HEK293 (cell line): ENCODE measurements around the gene TRMT1.

ENCODE experiments used
- GLIS1 ChIP-seq: fragments of 450-650 bp; formaldehyde crosslinking; IDR thresholded peaks from 2 replicates; pipeline ENCODE4 v1.5.1; 2016; ENCODE audit warnings: missing biosample characterization, missing genetic modification characterization
- KLF8 ChIP-seq: fragments of 450-650 bp; formaldehyde crosslinking; IDR thresholded peaks from 2 replicates; pipeline ENCODE4 v1.5.1; 2016; ENCODE audit warnings: missing biosample characterization, missing genetic modification characterization
- OSR2 ChIP-seq: fragments of 450-650 bp; formaldehyde crosslinking; IDR thresholded peaks from 2 replicates; pipeline ENCODE4 v1.5.1; 2016; ENCODE audit warnings: missing biosample characterization, missing genetic modification characterization
- SCRT2 ChIP-seq: fragments of 450-650 bp; formaldehyde crosslinking; IDR thresholded peaks from 2 replicates; pipeline ENCODE4 v1.5.1; 2016; ENCODE audit warnings: missing biosample characterization, missing genetic modification characterization
- SP2 ChIP-seq: fragments of 450-650 bp; formaldehyde crosslinking; IDR thresholded peaks from 2 replicates; pipeline ENCODE4 v1.5.1; 2016; ENCODE audit warnings: missing biosample characterization, missing genetic modification characterization
- ZBTB20 ChIP-seq: fragments of 450-650 bp; formaldehyde crosslinking; IDR thresholded peaks from 2 replicates; pipeline ENCODE4 v1.5.1; 2016; ENCODE audit warnings: missing biosample characterization, missing genetic modification characterization
- ZBTB21 ChIP-seq: fragments of 450-650 bp; formaldehyde crosslinking; IDR thresholded peaks from 2 replicates; pipeline ENCODE4 v1.5.1; 2017; ENCODE audit warnings: missing biosample characterization, missing genetic modification characterization
- ZBTB8A ChIP-seq: fragments of 450-650 bp; formaldehyde crosslinking; IDR thresholded peaks from 2 replicates; pipeline ENCODE4 v1.5.1; 2016; ENCODE audit warnings: missing biosample characterization, missing genetic modification characterization
- ZNF138 ChIP-seq: fragments of 450-650 bp; formaldehyde crosslinking; IDR thresholded peaks from 2 replicates; pipeline ENCODE4 v1.5.1; 2016; ENCODE audit warnings: missing biosample characterization, missing genetic modification characterization, borderline replicate concordance
- ZNF157 ChIP-seq: fragments of 450-650 bp; formaldehyde crosslinking; IDR thresholded peaks from 2 replicates; pipeline ENCODE4 v1.5.1; 2016; ENCODE audit warnings: missing biosample characterization, missing genetic modification characterization
- ZNF24 ChIP-seq: fragments of 450-650 bp; formaldehyde crosslinking; IDR thresholded peaks from 2 replicates; pipeline ENCODE4 v1.5.1; 2016; ENCODE audit warnings: missing biosample characterization, missing genetic modification characterization
- ZNF37A ChIP-seq: fragments of 450-650 bp; IDR thresholded peaks from 2 replicates; pipeline ENCODE4 v1.5.1; 2018; ENCODE audit warnings: missing biosample characterization, missing genetic modification characterization
- ZNF549 ChIP-seq: fragments of 450-650 bp; IDR thresholded peaks from 2 replicates; pipeline ENCODE4 v1.5.1; 2018; ENCODE audit warnings: missing biosample characterization, missing genetic modification characterization, mild to moderate bottlenecking, inconsistent platforms, moderate library complexity
- ZNF621 ChIP-seq: fragments of 450-650 bp; formaldehyde crosslinking; IDR thresholded peaks from 2 replicates; pipeline ENCODE4 v1.5.1; 2017; ENCODE audit warnings: missing biosample characterization, missing genetic modification characterization
- ZNF629 ChIP-seq: fragments of 450-650 bp; formaldehyde crosslinking; IDR thresholded peaks from 2 replicates; pipeline ENCODE4 v1.5.1; 2017; ENCODE audit warnings: missing biosample characterization, missing genetic modification characterization
- ZSCAN30 ChIP-seq: fragments of 450-650 bp; IDR thresholded peaks from 2 replicates; pipeline ENCODE4 v1.5.1; 2018; ENCODE audit warnings: missing biosample characterization, mild to moderate bottlenecking, missing genetic modification characterization, moderate library complexity
- ZXDB ChIP-seq: fragments of 450-650 bp; formaldehyde crosslinking; IDR thresholded peaks from 2 replicates; pipeline ENCODE4 v1.5.1; 2016; ENCODE audit warnings: missing biosample characterization, missing genetic modification characterization
- TF ChIP-seq, protein P1 (sequence below): fragments of 450-650 bp; formaldehyde crosslinking; IDR thresholded peaks from 2 replicates; pipeline ENCODE4 v1.5.1; 2017; ENCODE audit warnings: missing biosample characterization, missing genetic modification characterization
- TF ChIP-seq, protein P2 (sequence below): fragments of 450-650 bp; formaldehyde crosslinking; conservative IDR thresholded peaks from 2 replicates; pipeline ENCODE4 v1.5.1; 2016; ENCODE audit warnings: low read depth, missing biosample characterization, missing genetic modification characterization
- TF ChIP-seq, protein P3 (sequence below): fragments of 450-650 bp; formaldehyde crosslinking; IDR thresholded peaks from 2 replicates; pipeline ENCODE4 v1.5.1; 2016; ENCODE audit warnings: missing biosample characterization, missing genetic modification characterization
- TF ChIP-seq, protein P4 (sequence below): fragments of 450-650 bp; formaldehyde crosslinking; IDR thresholded peaks from 2 replicates; pipeline ENCODE4 v1.5.1; 2016; ENCODE audit warnings: missing biosample characterization, missing genetic modification characterization
- TF ChIP-seq, protein P5 (sequence below): fragments of 450-650 bp; formaldehyde crosslinking; conservative IDR thresholded peaks from 2 replicates; pipeline ENCODE4 v1.5.1; 2016; ENCODE audit warnings: low read depth, missing biosample characterization, missing genetic modification characterization
- TF ChIP-seq, protein P6 (sequence below): fragments of 450-650 bp; IDR thresholded peaks from 2 replicates; pipeline ENCODE4 v1.5.1; 2018; ENCODE audit warnings: missing biosample characterization, mild to moderate bottlenecking, missing genetic modification characterization

TRMT1 gene

DNA sequence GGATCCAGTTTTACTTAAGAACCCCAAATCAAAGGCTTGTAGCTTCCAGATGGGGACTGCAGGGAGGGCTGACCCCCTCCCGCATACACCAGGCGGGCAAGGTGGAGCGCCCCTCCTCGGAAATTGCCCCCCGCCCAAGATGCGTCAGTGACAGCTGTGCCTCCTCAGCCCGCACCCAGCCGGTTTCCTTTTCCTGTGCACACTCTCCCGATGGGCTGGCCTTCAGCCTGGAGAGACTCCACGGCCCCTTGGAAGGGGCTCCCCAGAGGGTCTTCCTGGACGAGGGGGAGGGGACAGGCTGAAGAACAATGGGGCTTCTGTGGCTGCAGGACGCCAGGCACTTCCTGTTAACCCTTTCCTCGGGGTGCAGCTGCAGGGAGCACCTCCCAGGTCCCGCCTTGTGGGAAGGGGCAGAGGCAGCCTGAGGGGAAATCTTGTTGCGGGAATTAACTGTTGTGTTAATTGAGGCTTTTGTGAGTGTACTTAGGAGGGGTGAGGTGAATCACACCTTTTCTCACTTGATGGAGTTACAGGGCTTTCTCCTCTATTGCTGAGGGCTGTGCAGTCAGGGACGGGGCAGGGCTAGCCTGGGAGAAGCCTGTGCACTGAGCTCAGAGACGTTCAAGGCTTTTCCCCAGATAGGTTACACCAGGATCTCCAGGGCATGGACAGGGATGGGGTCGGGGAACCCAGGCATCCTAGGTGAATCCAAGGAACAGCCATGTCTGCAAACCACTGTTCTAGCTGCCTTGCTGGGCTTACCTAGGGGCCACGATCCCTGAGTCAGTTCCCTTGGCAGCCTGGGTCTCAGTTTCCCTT is 48.0 kb upstream of the TRMT1 start (continued):
- peak; percentile 58; the same call in 1 of the 2 replicates for TF ChIP-seq KLF8 (tag by site-specific recombination)
- TF ChIP-seq, protein P1, sequence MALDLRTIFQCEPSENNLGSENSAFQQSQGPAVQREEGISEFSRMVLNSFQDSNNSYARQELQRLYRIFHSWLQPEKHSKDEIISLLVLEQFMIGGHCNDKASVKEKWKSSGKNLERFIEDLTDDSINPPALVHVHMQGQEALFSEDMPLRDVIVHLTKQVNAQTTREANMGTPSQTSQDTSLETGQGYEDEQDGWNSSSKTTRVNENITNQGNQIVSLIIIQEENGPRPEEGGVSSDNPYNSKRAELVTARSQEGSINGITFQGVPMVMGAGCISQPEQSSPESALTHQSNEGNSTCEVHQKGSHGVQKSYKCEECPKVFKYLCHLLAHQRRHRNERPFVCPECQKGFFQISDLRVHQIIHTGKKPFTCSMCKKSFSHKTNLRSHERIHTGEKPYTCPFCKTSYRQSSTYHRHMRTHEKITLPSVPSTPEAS, result no peak
- peak; percentile 77 for TF ChIP-seq SP2 (tag by site-specific recombination)
- no peak for TF ChIP-seq ZNF621
- TF ChIP-seq, protein P2, sequence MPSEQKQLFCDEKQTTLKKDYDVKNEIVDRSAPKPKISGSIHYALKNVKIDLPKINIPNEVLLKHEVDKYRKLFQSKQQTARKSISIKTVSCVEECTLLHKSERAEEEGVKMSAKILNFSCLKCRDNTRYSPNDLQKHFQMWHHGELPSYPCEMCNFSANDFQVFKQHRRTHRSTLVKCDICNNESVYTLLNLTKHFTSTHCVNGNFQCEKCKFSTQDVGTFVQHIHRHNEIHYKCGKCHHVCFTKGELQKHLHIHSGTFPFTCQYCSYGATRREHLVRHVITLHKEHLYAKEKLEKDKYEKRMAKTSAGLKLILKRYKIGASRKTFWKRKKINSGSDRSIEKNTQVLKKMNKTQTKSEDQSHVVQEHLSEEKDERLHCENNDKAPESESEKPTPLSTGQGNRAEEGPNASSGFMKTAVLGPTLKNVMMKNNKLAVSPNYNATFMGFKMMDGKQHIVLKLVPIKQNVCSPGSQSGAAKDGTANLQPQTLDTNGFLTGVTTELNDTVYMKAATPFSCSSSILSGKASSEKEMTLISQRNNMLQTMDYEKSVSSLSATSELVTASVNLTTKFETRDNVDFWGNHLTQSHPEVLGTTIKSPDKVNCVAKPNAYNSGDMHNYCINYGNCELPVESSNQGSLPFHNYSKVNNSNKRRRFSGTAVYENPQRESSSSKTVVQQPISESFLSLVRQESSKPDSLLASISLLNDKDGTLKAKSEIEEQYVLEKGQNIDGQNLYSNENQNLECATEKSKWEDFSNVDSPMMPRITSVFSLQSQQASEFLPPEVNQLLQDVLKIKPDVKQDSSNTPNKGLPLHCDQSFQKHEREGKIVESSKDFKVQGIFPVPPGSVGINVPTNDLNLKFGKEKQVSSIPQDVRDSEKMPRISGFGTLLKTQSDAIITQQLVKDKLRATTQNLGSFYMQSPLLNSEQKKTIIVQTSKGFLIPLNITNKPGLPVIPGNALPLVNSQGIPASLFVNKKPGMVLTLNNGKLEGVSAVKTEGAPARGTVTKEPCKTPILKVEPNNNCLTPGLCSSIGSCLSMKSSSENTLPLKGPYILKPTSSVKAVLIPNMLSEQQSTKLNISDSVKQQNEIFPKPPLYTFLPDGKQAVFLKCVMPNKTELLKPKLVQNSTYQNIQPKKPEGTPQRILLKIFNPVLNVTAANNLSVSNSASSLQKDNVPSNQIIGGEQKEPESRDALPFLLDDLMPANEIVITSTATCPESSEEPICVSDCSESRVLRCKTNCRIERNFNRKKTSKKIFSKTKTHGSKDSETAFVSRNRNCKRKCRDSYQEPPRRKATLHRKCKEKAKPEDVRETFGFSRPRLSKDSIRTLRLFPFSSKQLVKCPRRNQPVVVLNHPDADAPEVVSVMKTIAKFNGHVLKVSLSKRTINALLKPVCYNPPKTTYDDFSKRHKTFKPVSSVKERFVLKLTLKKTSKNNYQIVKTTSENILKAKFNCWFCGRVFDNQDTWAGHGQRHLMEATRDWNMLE (tag by site-specific recombination), result 0 out of 2 replicates have a peak, but pooled peaks have one; percentile 20
- no peak for TF ChIP-seq ZNF157 (tag by site-specific recombination)
- TF ChIP-seq ZNF549 (tag by site-specific recombination), result no peak
- TF ChIP-seq, protein P3, sequence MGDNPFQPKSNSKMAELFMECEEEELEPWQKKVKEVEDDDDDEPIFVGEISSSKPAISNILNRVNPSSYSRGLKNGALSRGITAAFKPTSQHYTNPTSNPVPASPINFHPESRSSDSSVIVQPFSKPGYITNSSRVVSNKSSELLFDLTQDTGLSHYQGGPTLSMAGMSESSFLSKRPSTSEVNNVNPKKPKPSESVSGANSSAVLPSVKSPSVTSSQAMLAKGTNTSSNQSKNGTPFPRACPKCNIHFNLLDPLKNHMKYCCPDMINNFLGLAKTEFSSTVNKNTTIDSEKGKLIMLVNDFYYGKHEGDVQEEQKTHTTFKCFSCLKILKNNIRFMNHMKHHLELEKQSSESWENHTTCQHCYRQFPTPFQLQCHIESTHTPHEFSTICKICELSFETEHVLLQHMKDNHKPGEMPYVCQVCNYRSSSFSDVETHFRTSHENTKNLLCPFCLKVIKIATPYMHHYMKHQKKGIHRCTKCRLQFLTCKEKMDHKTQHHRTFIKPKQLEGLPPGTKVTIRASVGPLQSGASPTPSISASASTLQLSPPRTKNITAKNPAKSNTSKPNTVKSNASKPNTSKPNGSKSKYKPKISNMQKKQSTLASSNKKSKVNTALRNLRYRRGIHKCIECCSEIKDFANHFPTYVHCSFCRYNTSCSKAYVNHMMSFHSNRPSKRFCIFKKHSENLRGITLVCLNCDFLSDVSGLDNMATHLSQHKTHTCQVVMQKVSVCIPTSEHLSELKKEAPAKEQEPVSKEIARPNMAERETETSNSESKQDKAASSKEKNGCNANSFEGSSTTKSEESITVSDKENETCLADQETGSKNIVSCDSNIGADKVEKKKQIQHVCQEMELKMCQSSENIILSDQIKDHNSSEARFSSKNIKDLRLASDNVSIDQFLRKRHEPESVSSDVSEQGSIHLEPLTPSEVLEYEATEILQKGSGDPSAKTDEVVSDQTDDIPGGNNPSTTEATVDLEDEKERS (tag by site-specific recombination), result no peak
- peak; percentile 62 for TF ChIP-seq OSR2 (tag by site-specific recombination)
- peak; percentile 53; the same call in 1 of the 2 replicates for TF ChIP-seq ZBTB20
- no peak for TF ChIP-seq ZNF37A (tag by site-specific recombination)
- peak; percentile 76 for TF ChIP-seq GLIS1
- TF ChIP-seq ZXDB (tag by site-specific recombination), result peak; percentile 46; the same call in 1 of the 2 replicates
- TF ChIP-seq ZSCAN30 (tag by site-specific recombination), result peak; percentile 95
- peak; percentile 67; the same call in 1 of the 2 replicates for TF ChIP-seq ZNF24 (tag by site-specific recombination)
- TF ChIP-seq ZNF138, result no peak
- TF ChIP-seq SCRT2, result peak; percentile 33; the same call in 1 of the 2 replicates
- TF ChIP-seq, protein P4, sequence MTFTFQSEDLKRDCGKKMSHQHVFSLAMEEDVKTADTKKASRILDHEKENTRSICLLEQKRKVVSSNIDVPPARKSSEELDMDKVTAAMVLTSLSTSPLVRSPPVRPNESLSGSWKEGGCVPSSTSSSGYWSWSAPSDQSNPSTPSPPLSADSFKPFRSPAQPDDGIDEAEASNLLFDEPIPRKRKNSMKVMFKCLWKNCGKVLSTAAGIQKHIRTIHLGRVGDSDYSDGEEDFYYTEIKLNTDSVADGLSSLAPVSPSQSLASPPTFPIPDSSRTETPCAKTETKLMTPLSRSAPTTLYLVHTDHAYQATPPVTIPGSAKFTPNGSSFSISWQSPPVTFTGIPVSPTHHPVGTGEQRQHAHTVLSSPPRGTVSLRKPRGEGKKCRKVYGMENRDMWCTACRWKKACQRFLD (tag by site-specific recombination), result no peak
- 0 out of 2 replicates have a peak, but pooled peaks have one; percentile 14 for TF ChIP-seq ZBTB21 (tag by site-specific recombination)
- TF ChIP-seq, protein P5, sequence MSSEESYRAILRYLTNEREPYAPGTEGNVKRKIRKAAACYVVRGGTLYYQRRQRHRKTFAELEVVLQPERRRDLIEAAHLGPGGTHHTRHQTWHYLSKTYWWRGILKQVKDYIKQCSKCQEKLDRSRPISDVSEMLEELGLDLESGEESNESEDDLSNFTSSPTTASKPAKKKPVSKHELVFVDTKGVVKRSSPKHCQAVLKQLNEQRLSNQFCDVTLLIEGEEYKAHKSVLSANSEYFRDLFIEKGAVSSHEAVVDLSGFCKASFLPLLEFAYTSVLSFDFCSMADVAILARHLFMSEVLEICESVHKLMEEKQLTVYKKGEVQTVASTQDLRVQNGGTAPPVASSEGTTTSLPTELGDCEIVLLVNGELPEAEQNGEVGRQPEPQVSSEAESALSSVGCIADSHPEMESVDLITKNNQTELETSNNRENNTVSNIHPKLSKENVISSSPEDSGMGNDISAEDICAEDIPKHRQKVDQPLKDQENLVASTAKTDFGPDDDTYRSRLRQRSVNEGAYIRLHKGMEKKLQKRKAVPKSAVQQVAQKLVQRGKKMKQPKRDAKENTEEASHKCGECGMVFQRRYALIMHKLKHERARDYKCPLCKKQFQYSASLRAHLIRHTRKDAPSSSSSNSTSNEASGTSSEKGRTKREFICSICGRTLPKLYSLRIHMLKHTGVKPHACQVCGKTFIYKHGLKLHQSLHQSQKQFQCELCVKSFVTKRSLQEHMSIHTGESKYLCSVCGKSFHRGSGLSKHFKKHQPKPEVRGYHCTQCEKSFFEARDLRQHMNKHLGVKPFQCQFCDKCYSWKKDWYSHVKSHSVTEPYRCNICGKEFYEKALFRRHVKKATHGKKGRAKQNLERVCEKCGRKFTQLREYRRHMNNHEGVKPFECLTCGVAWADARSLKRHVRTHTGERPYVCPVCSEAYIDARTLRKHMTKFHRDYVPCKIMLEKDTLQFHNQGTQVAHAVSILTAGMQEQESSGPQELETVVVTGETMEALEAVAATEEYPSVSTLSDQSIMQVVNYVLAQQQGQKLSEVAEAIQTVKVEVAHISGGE (tag by site-specific recombination), result peak; percentile 94
- peak; percentile 76 for TF ChIP-seq ZBTB8A (tag by site-specific recombination)
- TF ChIP-seq ZNF629 (tag by site-specific recombination), result 0 out of 2 replicates have a peak, but pooled peaks have one; percentile 11
- TF ChIP-seq, protein P6, sequence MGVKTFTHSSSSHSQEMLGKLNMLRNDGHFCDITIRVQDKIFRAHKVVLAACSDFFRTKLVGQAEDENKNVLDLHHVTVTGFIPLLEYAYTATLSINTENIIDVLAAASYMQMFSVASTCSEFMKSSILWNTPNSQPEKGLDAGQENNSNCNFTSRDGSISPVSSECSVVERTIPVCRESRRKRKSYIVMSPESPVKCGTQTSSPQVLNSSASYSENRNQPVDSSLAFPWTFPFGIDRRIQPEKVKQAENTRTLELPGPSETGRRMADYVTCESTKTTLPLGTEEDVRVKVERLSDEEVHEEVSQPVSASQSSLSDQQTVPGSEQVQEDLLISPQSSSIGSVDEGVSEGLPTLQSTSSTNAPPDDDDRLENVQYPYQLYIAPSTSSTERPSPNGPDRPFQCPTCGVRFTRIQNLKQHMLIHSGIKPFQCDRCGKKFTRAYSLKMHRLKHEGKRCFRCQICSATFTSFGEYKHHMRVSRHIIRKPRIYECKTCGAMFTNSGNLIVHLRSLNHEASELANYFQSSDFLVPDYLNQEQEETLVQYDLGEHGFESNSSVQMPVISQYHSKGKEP (tag by site-specific recombination), result peak; percentile 84
